ENCODE data around the gene MYL6B.

- TF ChIP-seq CTCF (conservative IDR thresholded peaks at IDR 0.05; ENCODE audit: low read length): no peak
- TF ChIP-seq EZH2phosphoT487 (IDR thresholded peaks at IDR 0.05; ENCODE audit: borderline replicate concordance, low read depth, low read length): no peak
Observed at GRCh38 chr12:56134897-56135296, 17.5 kb upstream of the MYL6B start.
